Fibroblast of mammary gland (primary cell): ENCODE results near the gene VWA7.

Source experiments
- DNase-seq: peaks from one replicate; pipeline ENCODE4 v3.0.0-alpha.2; 2010; ENCODE audit warnings: low read depth
- H3K4me3 ChIP-seq: 2 replicates; pipeline ENCODE4 v1.5.1; 2011; ENCODE audit warnings: low read depth, mild to moderate bottlenecking, low read length, moderate library complexity; ENCODE audit not compliant: control insufficient read depth
- TF ChIP-seq, protein P1 (sequence below): conservative IDR thresholded peaks from 2 replicates; pipeline ENCODE4 v1.5.1; 2011; ENCODE audit warnings: low read depth, low read length, inconsistent platforms; ENCODE audit not compliant: control insufficient read depth, insufficient read depth

VWA7 gene

GRCh38 chr6:31723245-31723979, 53.7 kb downstream of the VWA7 start, which contains the start of gene MPIG6B:
Gene MPIG6B (plus strand): TSS chr6:31723373. CDS start chr6:31723384, 11 bp downstream.
- no peak within 1 kb of the TSS for H3K4me3 ChIP-seq
- TF ChIP-seq, protein P1, sequence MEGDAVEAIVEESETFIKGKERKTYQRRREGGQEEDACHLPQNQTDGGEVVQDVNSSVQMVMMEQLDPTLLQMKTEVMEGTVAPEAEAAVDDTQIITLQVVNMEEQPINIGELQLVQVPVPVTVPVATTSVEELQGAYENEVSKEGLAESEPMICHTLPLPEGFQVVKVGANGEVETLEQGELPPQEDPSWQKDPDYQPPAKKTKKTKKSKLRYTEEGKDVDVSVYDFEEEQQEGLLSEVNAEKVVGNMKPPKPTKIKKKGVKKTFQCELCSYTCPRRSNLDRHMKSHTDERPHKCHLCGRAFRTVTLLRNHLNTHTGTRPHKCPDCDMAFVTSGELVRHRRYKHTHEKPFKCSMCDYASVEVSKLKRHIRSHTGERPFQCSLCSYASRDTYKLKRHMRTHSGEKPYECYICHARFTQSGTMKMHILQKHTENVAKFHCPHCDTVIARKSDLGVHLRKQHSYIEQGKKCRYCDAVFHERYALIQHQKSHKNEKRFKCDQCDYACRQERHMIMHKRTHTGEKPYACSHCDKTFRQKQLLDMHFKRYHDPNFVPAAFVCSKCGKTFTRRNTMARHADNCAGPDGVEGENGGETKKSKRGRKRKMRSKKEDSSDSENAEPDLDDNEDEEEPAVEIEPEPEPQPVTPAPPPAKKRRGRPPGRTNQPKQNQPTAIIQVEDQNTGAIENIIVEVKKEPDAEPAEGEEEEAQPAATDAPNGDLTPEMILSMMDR = no peak
- no peak for DNase-seq

DNA sequence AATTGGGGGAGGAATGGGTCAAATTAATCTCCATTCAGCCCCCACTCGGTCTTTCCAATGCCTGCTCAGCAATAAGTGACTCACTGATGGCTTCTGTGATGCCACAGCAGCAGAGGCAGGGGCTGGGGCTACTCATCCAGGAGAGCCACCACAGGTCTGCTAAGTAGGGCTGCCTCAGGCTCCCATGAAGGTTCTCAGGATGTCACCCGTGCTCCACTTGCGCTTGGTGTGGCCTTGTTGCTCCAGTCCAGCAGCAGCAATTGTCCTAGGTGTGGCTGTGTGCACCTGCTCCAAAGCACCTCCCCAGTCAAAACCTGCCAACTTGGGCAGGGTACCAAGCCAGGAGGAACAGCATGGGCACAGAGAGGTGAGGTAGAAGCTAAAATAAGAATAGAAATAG, 55.0 kb downstream of the VWA7 start:
- TF ChIP-seq, protein P1 = no peak
- no peak for DNase-seq
- no peak overlapping the region for H3K4me3 ChIP-seq

DNA sequence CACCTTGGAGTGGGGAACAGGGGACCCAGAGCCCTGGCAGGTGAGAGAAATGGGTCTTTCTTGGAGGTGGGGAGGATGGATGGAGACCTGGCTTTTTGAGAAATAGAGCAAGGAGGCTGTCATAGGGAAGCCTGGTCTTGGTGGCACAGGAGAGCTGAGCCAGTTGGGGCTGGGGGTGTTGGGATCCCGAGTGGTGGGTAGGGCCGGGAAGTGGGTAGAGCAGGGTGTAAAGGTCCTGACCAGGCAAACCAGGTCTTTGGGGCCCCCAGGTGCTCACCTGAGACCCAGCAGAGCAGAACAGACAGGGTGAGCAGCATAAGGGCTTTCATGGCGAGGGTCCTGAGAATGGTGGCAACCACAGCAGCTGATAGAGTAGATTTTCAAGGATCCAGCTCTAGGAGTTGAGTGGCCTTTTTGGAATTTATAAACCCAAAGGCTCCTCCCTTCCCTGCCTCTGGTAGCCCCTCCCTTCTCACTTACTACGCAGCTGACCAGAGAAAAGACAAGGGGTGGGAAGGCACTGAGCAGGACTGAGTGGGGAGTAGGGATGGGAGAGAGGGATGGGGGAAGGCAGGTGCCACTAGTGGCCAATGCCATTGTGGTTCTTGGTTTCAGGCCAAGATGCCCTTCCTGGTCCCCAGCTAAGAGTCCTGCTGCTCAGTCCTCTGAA, 55.6 kb downstream of the VWA7 start, which contains the start of gene LY6G6C:
LY6G6C (minus strand) TSS at position 396 of the 670 bp plus-strand sequence; CDS start at position 329, 67 bp downstream.
- DNase-seq = no peak
- TF ChIP-seq, protein P1 = no peak
- H3K4me3 ChIP-seq = no peak within 1 kb of the TSS

DNA sequence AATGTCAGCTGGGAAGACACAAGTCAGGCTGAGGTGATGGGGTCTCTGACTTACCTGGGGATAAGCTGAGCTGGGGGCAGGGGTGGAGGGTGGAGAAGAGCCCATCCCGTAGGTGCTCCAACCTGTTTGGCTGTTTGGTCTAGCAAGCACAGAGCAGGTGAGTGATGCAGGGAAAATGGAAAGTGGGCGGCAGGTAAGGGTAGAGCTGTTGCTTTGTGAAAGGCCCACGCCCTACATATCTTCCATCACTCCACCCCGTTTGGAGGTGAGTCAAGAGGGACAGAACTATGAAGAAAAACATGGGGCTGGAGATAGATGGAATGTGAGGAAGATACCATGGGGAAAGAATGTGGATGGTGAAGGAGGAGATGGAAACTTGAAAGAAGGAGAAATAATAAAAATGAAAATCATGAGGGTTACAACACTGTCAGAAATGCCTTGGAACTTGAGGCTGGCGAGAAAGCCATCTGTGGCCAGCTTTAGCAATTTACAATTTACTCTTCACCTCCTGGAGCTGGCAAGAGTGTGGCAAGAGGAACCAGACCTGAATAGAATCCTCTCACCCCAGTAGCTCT, 56.8 kb downstream of the VWA7 start:
- TF ChIP-seq, protein P1 = no peak
- H3K4me3 ChIP-seq = no peak overlapping the region
- no peak for DNase-seq

DNA sequence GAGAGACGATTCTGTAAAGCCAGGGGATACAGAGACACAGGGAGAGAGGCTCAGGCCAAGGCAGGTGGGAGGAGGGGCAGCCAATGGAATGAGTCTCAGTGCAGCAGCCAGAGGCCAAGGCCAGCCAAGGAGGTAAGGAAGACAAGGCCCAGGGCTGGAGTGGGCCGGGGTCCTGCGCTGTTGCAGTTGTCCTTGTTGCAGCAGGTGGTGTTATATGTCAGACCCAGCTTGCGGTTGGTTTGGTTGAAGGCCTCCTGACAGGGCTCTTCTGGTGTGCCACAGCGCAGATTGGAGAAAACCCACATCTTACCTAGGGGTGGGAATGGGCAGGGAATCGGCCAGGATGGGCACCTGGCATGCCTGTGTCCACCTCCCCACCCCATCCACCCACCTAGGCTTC, 58.1 kb downstream of the VWA7 start:
- no peak for DNase-seq
- no peak overlapping the region for H3K4me3 ChIP-seq
- TF ChIP-seq, protein P1 = no peak

DNA sequence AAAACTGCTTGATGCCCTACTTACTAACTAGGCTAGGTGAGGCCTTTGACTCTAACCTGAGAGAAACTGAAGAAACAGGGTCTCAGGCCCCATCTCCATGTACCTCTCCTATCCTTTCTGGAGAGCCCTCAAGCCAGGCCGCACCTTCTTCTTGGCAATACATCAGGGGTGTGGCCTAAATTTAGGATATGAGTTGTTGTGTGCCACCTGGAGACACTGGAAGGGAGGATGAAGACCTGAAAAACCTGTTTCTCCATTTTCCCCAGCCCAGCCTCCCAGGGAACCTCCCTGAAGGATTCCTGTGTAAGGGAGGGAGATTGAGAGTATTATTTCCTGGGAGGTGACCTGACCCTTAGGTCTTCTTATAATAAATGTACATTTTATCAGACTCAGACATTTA, 58.9 kb downstream of the VWA7 start:
- TF ChIP-seq, protein P1 = no peak
- no peak overlapping the region for H3K4me3 ChIP-seq
- DNase-seq = no peak
